GDM1 (cell line): ENCODE measurements around the gene ZNF554.
A peak's percentile ranks its signal among the peaks of the same experiment; 100 is the strongest.

Experiments used
- DNase-seq: peaks from one replicate; lab custom pipeline; 2025; lab: John Stamatoyannopoulos, UW

Gene ZNF554

DNA sequence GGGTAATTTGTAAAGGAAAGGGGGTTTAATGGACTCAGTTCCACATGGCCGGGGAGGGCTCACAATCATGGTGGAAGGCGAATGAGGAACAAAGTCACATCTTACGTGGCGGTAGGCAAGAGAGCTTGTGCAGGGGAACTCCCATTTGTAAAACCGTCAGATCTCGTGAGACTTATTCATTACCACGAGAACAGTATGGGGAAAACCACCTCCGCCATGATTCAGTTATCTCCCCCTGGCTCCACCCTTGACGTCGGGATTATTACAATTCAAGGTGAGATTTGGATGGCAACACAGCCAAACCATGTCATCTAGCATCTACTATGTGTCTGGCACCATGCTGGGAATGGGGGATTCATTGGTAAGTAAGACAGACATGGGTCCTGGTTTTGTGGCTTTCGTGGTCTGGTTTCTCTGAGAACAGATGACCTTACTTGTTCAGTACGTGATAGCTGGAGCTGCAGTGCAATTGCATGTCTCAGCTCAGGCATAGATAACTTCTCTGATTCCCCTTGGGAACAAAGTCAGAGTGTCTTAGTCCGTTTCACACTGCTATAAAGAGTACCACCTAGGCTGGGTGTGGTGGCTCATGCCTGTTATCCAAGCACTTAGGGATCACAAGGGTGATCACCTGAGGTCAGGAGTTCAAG, 8.3 kb downstream of the ZNF554 start:
- DNase-seq = no peak

DNA sequence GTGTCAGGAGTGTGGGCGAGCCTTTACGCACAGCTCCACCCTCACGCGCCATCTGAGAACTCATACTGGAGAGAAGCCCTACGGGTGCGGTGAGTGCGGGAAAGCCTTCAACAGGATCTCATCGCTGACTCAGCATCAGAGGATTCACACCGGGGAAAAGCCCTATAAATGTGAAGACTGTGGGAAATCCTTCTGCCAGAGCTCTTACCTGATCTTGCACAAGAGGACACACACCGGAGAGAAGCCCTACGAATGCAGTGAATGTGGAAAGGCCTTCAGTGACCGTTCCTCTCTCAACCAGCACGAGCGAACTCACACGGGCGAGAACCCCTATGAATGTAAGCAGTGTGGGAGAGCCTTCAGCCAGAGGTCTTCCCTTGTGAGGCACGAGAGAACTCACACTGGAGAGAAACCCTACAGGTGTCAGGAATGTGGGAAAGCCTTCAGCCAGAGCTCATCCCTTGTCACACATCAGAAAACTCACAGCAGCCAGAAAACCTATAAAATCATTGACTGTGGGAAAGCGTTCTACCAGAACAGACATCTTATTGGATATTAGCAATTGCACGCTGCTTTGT, 14.7 kb downstream of the ZNF554 start:
- DNase-seq = no peak

- DNase-seq = no peak
These were observed 17.8 kb downstream of the ZNF554 start for GRCh38 chr19:2837430-2837829.

DNA sequence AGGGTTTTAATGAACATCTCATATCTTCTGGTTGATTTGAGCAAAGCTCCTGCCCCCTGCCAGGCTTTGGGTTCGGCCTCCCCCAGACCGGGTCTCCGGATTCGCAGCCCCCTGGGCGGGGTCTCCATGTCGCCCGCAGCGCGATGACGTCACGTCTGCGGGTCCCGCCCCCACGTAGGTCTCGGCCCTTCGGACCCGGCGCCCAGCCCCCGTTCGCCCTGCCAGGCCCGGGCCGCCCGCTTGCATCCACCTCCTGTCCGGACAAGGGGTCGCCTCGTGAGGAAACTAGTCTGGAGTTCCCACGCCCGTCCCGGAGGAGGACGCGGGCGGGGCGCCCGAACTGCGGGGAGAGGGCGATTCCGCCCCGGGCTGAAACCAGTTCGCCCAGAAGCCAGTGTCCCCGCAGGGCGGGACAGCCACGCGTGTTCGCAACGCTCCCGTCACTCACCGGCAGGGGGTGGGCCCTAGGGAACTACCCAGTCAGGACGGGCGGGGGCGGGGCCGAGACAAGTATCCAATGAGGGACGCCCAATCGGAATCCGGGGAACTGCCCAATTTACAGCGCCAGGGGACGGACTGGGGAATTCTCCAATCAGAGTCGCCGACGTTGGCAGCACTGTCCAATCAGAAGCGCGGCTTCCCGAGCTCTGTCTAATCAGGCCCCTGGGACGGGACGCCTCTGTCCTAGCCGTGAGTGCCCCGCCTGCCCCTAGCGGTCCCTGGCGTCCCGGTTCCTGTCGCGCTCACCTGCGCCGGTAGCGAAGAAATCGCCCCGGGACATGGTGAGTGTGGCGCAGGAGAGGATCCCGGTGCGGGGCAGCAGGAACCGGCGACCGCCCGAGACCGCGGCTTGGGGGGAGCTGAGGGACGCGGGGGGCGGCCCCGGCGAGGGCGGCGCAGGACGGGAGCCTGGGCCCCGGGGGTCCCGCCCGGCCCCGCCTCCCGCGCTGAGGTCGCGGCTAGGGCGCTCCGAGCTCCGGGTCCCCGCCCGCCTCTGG, 21.4 kb downstream of the ZNF554 start, which contains the start of gene ZNF555:
ZNF555 (plus strand) TSS at position 682 of the 998 bp plus-strand sequence; CDS start at position 780, 98 bp downstream.
- peak; percentile 98 for DNase-seq

DNA sequence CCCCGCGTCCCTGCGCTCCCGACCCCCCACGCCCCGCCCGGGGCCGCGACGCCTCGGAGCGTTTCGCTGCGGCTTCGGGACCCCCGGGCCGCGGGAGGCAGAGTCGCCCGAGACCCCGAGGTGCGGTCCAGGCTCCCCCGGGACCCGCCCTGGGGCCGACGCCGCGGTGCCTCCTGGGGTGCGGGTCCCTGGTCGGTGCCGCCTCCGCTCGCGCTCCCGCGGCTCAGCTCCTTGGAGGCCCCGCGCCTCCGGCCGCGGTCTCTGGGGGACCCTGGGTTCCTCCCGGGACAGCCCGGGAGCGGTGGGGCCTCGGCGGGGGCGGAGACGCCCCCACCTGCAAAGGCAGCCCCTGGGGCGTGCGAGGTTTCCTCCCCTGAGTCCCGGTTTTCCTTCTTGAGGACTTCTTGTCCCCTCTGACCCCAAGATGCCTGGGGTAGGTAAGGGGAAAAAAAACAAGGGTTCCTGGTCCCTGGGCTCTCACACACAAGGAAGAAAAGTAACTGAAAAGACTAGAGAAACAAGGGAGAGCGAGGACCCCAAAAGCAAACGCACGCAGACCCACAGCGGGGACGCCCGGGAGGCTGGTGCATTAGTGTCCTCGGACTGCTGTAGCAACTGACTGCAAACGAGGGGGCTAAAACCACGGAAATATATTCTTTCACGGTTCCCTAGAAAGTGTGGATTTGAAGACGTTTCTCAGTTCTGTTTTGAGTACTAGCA, 22.3 kb downstream of the ZNF554 start:
- no peak for DNase-seq

- DNase-seq = no peak
These were observed 25.4 kb downstream of the ZNF554 start for GRCh38 chr19:2845107-2845506.

- no peak for DNase-seq
These were observed 26.7 kb downstream of the ZNF554 start for GRCh38 chr19:2846180-2846894.

DNA sequence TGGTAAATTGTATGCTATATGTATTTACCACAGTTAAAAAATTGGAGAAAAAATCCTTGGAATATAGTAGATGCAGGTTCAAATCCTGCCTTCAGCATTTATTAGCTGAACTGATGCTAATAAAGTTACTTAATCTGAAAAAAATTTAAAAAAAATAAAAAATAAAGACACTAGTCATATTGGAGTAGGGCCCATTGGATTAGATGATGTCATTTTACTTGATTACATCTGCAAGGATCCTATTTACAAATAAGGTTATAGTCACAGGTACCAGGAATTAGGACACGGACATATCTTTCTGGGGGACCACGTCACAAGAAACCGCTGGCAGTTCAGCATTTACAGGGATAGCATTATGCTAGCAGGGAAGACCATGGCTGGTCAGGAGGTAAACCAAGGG, 27.8 kb downstream of the ZNF554 start:
- DNase-seq = no peak

- no peak for DNase-seq
These were observed 28.9 kb downstream of the ZNF554 start for GRCh38 chr19:2848616-2849015.

GRCh38 chr19:2850256-2850925, 30.7 kb downstream of the ZNF554 start:
- DNase-seq = no peak

- no peak for DNase-seq
These were observed 32.9 kb downstream of the ZNF554 start for GRCh38 chr19:2852598-2852997.

DNA sequence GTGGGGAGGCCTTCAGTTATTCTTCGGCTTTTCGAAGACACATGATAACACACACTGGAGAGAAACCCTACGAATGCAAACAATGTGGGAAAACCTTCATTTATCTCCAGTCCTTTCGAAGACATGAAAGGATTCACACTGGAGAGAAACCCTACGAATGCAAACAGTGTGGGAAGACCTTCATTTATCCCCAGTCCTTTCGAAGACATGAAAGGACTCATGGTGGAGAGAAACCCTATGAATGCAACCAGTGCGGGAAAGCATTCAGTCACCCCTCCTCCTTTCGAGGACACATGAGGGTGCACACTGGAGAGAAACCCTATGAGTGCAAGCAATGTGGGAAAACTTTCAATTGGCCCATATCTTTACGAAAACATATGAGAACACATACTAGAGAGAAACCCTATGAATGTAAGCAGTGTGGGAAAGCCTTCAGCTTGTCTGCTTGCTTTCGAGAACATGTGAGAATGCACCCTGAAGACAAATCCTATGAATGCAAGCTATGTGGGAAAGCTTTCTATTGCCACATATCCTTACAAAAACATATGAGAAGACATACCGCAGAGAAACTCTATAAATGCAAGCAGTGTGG, 33.4 kb downstream of the ZNF554 start:
- no peak for DNase-seq

- DNase-seq = no peak
These were observed 35.2 kb downstream of the ZNF554 start for GRCh38 chr19:2854849-2855248.

DNA sequence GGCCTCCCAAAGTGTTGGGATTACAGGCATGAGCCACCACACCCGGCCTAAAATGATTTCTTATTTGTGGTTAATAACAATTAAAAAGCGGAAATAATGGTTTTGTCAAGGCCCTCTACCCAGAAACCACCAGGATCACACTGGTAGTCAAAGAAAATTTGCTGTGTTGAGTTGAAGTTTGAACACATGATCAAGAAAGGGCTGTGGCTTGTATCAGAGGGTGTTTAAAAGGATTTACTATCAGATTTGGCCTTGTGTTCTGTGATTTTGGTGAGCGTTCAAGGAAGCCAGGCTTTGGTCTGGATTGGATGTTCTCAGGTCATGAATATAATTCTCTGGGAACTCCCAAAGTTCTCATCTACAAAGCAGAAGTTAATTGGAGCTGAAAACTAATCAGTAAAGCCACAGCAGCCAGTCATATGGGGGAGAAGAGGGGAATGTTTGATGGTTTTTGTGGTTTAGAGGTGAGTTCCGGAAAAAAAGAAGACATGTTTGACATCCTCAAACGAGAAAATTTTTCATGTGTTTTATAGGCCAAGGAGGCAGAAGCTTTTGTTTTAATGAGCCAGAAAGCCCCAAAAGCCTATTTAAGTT, 36.9 kb downstream of the ZNF554 start:
- no peak for DNase-seq

DNA sequence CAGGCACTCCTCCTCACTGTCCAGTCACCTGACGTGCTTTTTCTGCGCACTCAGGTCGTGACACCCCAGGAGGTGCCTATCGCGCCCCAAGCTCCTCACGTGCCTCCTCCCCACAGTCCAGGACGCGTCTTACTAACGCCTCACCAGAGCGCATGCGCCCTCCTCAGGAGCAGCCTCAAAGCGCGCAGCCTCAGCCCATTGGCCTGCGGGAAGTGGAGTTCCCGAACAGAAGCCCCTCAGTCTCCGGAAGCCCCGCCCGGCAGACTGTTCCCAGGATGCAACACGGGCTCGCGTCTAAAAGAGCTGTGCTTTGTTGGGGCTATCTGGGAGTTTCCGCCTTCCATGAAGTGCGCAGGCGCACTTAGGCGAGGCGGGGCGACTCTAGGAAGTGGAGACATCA, 39.2 kb downstream of the ZNF554 start:
- no peak for DNase-seq

- no peak for DNase-seq
These were observed 44.1 kb downstream of the ZNF554 start for GRCh38 chr19:2863816-2864215.

DNA sequence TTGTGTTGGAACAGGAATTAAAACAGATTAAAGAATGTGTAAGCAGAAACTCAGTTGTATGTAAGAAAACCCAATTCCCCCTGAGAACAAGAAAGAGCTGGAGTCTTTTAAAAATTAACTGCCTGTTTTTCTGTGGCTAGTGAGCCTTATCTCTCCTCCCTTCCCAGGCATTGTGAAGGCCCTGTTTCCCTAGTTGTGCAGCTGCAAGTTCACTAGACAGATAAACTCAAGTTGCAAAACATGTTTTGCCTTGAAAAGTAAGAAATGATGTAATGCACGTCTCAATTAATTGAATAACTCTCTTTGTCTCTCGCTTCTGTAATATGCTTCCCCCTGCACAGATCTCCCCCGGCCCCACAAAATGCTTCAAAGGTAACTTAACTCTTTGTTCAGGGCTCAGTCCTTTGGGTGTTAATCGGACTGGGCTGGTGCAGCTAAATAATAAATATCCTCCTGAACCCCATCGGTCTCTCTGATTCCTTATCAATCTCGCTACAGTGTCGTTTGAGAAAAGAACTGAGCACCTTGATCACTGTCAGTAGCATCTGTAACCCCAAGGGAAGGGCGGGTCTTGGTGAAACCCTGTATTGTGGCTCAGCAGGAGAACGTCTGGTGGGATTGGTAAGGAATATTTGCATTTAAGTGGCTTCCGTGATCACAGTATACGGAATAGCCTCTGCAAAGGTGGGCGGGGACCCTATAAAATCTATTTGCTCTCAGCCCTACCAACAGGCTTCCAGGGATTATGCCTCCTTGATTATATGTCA, 45.8 kb downstream of the ZNF554 start:
- DNase-seq = no peak

- no peak for DNase-seq
These were observed 46.9 kb downstream of the ZNF554 start for GRCh38 chr19:2866495-2867024.
